Lung (tissue), 12 donors: ENCODE measurements around the gene TENT5A. TPM values are rescaled to one million over a fixed set of nuclear protein-coding genes. Genes with fewer than 3 reads are reported as not detected.

Source experiments
- ATAC-seq: fragments of 200-7000 bp; cut with Tn5 transposase; one replicate; pipeline ENCODE4 v1.9.1; 2020; ENCODE audit warnings: moderate number of reproducible peaks; ENCODE audit not compliant: insufficient read depth, low FRiP score
- DNase-seq, 3 donors: peaks; one replicate each; pipeline ENCODE4 v3.0.0-alpha.2; 2013 to 2017
- H3K27ac ChIP-seq, 2 donors: one replicate each; pipeline ENCODE4 v1.5.1; 2013; ENCODE audit warnings: mild to moderate bottlenecking in 2 of 2, moderate library complexity in 2 of 2, control low read depth in 1 of 2, inconsistent platforms in 1 of 2, low read depth in 1 of 2, low read length in 1 of 2
- H3K27me3 ChIP-seq, 3 donors: one replicate each; pipeline ENCODE4 v1.5.1; 2013; ENCODE audit warnings: low read length in 2 of 3; ENCODE audit not compliant: control insufficient read depth in 3 of 3, insufficient read depth in 3 of 3
- H3K36me3 ChIP-seq, 4 donors: one replicate each; pipeline ENCODE4 v1.5.1; 2013; ENCODE audit warnings: low read length in 4 of 4, mild to moderate bottlenecking in 1 of 4, moderate library complexity in 1 of 4; ENCODE audit not compliant: control insufficient read depth in 4 of 4, insufficient read depth in 4 of 4
- H3K4me1 ChIP-seq, 5 donors: one replicate each; pipeline ENCODE4 v1.5.1; 2013; ENCODE audit warnings: low read length in 5 of 5, mild to moderate bottlenecking in 2 of 5, moderate library complexity in 1 of 5; ENCODE audit not compliant: control insufficient read depth in 5 of 5, insufficient read depth in 5 of 5
- H3K4me3 ChIP-seq: one replicate; pipeline ENCODE4 v1.5.1; 2013; ENCODE audit warnings: mild to moderate bottlenecking, control low read depth, moderate library complexity
- H3K9ac ChIP-seq, 2 donors: one replicate each; pipeline ENCODE4 v1.5.1; 2013; ENCODE audit warnings: low read length in 2 of 2, control low read depth in 1 of 2; ENCODE audit not compliant: insufficient read depth in 1 of 2
- H3K9me3 ChIP-seq, 4 donors: one replicate each; pipeline ENCODE4 v1.5.1; 2013; ENCODE audit warnings: low read length in 3 of 4, mild to moderate bottlenecking in 1 of 4, moderate library complexity in 1 of 4; ENCODE audit not compliant: control insufficient read depth in 4 of 4, insufficient read depth in 3 of 4
- CTCF ChIP-seq: IDR thresholded peaks from 2 replicates; pipeline ENCODE4 v1.5.1; 2012; ENCODE audit warnings: mild to moderate bottlenecking; ENCODE audit errors: control extremely low read depth, extremely low read depth
- WGBS, 2 donors: extraction: QIAGEN DNeasy Blood & Tissue Kit; methylation state at CpG; one replicate each; pipeline ENCODE4 v1.1.7; 2013; 5-methylcytosine and 5-hydroxymethylcytosine counted together
- polyA plus RNA-seq, 2 donors: library from polyadenylated mRNA; stranded (reverse); fragments of 200-250 nt; gene quantifications; one replicate each; pipeline ENCODE4 v1.2.1, GENCODE V29; 2013
- total RNA-seq, 2 donors: library from RNA; depleted of rRNA in 1 of 2; stranded (reverse); fragments of >200 nt in 1 of 2; gene quantifications; one replicate each; pipeline ENCODE4 v1.2.1, GENCODE V29; 2014 to 2021
- donor health status: control.
- donor health status: control.
- donor health status: Bipolar disorder and iron deficiency.
- donor health status: healthy.
- donor health status: DM: yes; HTN: yes; CAD: no.

The TENT5A gene
- total and polyA plus RNA-seq, 4 donors, result 3.7 to 29.8 (median 9.1) TPM

GRCh38 chr6:81789291-81789690 lies 36.8 kb upstream of the TENT5A start:
- H3K36me3 ChIP-seq, result no peaks in the 10 kb centered on the region
- no peak overlapping the region for H3K4me3 ChIP-seq
- no peak overlapping the region for H3K27ac ChIP-seq
- DNase-seq (no peak), ATAC-seq (no peak)
- H3K27me3 ChIP-seq, result no peaks in the 10 kb centered on the region
- no peak for TF ChIP-seq CTCF
- H3K4me1 ChIP-seq, result no peaks in the 10 kb centered on the region
- no peaks in the 10 kb centered on the region for H3K9me3 ChIP-seq
- WGBS, 2 donors, result 57 to 77% methylated on average over 1 of the region's 1 CpG
- no peak overlapping the region for H3K9ac ChIP-seq

- ATAC-seq, result no peak
- H3K9ac ChIP-seq, result no peak overlapping the region
Measured at GRCh38 chr6:81788748-81789147, 36.3 kb upstream of the TENT5A start.

GRCh38 chr6:81787313-81788068 lies 35.0 kb upstream of the TENT5A start:
- Histone ChIP-seq H3K4me1 (no peaks in the 10 kb centered on the region), H3K36me3 (no peaks in the 10 kb centered on the region), H3K27me3 (no peaks in the 10 kb centered on the region), H3K9ac (no peak overlapping the region), H3K9me3 (no peaks in the 10 kb centered on the region), H3K27ac (no peak overlapping the region), H3K4me3 (no peak overlapping the region)
- no peak for TF ChIP-seq CTCF
- ATAC-seq, result peak; percentile 46
- DNase-seq, result peak in 2 of 3 donors; percentile 18 to 55
- 47 to 69% methylated on average over 3 of the region's 3 CpGs for WGBS, 2 donors

More at GRCh38 chr6:81788748-81789147, 36.3 kb upstream of the TENT5A start:
- Histone ChIP-seq H3K27me3 (no peaks in the 10 kb centered on the region), H3K27ac (no peak overlapping the region), H3K4me1 (no peaks in the 10 kb centered on the region), H3K4me3 (no peak overlapping the region), H3K9me3 (no peaks in the 10 kb centered on the region), H3K36me3 (no peaks in the 10 kb centered on the region)
- no peak for TF ChIP-seq CTCF
- no peak for DNase-seq

- no peak overlapping the region for H3K27ac ChIP-seq
- no peaks in the 10 kb centered on the region for H3K27me3 ChIP-seq
- no peak for TF ChIP-seq CTCF
- DNase-seq (no peak), ATAC-seq (no peak)
- H3K9ac ChIP-seq, result no peak overlapping the region
- no peaks in the 10 kb centered on the region for H3K9me3 ChIP-seq
- no peaks in the 10 kb centered on the region for H3K36me3 ChIP-seq
- H3K4me3 ChIP-seq, result no peak overlapping the region
- no peaks in the 10 kb centered on the region for H3K4me1 ChIP-seq
- WGBS, 2 donors, result 94 to 97% methylated on average over 1 of the region's 1 CpG
Measured at GRCh38 chr6:81786150-81786549, 33.7 kb upstream of the TENT5A start.
